H1 (cell line): ENCODE results near the gene NAV2. TPM values are rescaled to one million over a fixed set of nuclear protein-coding genes. Genes with fewer than 3 reads are reported as not detected.

Experiments used
- CTCF ChIA-PET: fragments of 300-600 bp; sonication (Branson Sonifier 250); formaldehyde crosslinking; loops from one replicate; lab custom pipeline; 2021; ENCODE audit not compliant: partially characterized antibody; lab: Charles Lee
- POLR2A ChIA-PET: fragments of 300-600 bp; sonication (Branson Sonifier 250); formaldehyde crosslinking; loops from one replicate; lab custom pipeline; 2021; ENCODE audit warnings: inconsistent platforms; ENCODE audit not compliant: partially characterized antibody; lab: Charles Lee
- DNase-seq, 2 experiments: peaks; one replicate each; pipeline versions ENCODE4 v3.0.0 to v3.0.0-alpha.2; 2010 to 2022; ENCODE audit warnings: low spot score in 2 of 2, low read depth in 1 of 2, mixed read lengths in 1 of 2
- FAIRE-seq: peaks from 2 replicates; lab custom pipeline; 2011; peaks lifted over from hg19 to GRCh38; lab: Jason Lieb, UNC
- H2AFZ ChIP-seq: 2 replicates; pipeline ENCODE4 v1.8.1; 2012; ENCODE audit warnings: low read length, inconsistent platforms
- H2AK5ac ChIP-seq: 2 replicates; pipeline ENCODE4 v1.6.1; 2013; ENCODE audit warnings: low read depth, low read length
- H2BK120ac ChIP-seq: replicated peaks from 2 replicates; pipeline ENCODE3; 2013; ENCODE audit warnings: low read depth, low read length, inconsistent platforms
- H2BK12ac ChIP-seq: 2 replicates; pipeline ENCODE4 v1.6.1; 2013; ENCODE audit warnings: low read depth, low read length
- H2BK15ac ChIP-seq: 2 replicates; pipeline ENCODE4 v1.6.1; 2013; ENCODE audit warnings: low read length
- H2BK20ac ChIP-seq: 2 replicates; pipeline ENCODE4 v1.6.1; 2013; ENCODE audit warnings: low read length
- H2BK5ac ChIP-seq: 2 replicates; pipeline ENCODE4 v1.6.1; 2013; ENCODE audit warnings: low read depth, low read length
- H3K14ac ChIP-seq: 2 replicates; pipeline ENCODE4 v1.6.1; 2013; ENCODE audit warnings: inconsistent platforms; ENCODE audit not compliant: insufficient read length
- H3K18ac ChIP-seq: 2 replicates; pipeline ENCODE4 v1.6.1; 2013; ENCODE audit warnings: low read length; ENCODE audit errors: extremely low read depth
- H3K23ac ChIP-seq: 2 replicates; pipeline ENCODE4 v1.6.1; 2013; ENCODE audit warnings: inconsistent platforms; ENCODE audit not compliant: insufficient read length
- H3K23me2 ChIP-seq: 2 replicates; pipeline ENCODE4 v1.6.1; 2013; ENCODE audit warnings: low read depth, low read length
- H3K27ac ChIP-seq: 2 replicates; pipeline ENCODE4 v1.6.1; 2011; ENCODE audit warnings: low read depth, low read length, inconsistent platforms
- H3K27me3 ChIP-seq, 4 experiments: replicated peaks in 1 of 4; 1 replicate in 1 of 4; 2 replicates in 3 of 4; pipeline versions ENCODE4 v1.6.1 to v1.8.1; 2011 to 2013; ENCODE audit warnings: low read length in 3 of 4, mild to moderate bottlenecking in 3 of 4, inconsistent platforms in 2 of 4, mixed read lengths in 2 of 4, moderate library complexity in 1 of 4; ENCODE audit not compliant: control insufficient read depth in 3 of 4, insufficient read depth in 3 of 4; ENCODE audit errors: extremely low read depth in 1 of 4
- H3K36me3 ChIP-seq, 4 experiments: 2 replicates each; pipeline versions ENCODE4 v1.6.1 to v1.8.1; 2011 to 2013; ENCODE audit warnings: mild to moderate bottlenecking in 4 of 4, low read length in 3 of 4, moderate library complexity in 2 of 4, control low read depth in 1 of 4, inconsistent platforms in 1 of 4; ENCODE audit not compliant: insufficient read depth in 4 of 4, control insufficient read depth in 2 of 4
- H3K4ac ChIP-seq: replicated peaks from 2 replicates; pipeline ENCODE3; 2013; ENCODE audit warnings: low read length, low read depth, mixed read lengths, inconsistent platforms; ENCODE audit not compliant: insufficient read length
- H3K4me1 ChIP-seq, 4 experiments: replicated peaks in 1 of 4; 1 replicate in 1 of 4; 2 replicates in 3 of 4; pipeline versions ENCODE4 v1.6.1 to v1.8.1; 2011 to 2013; ENCODE audit warnings: low read length in 3 of 4, inconsistent platforms in 2 of 4, mixed read lengths in 1 of 4; ENCODE audit not compliant: insufficient read depth in 4 of 4, control insufficient read depth in 3 of 4
- H3K4me2 ChIP-seq, 2 experiments: 2 replicates each; pipeline versions ENCODE4 v1.6.1 to v1.8.1; 2011 to 2013; ENCODE audit warnings: low read depth in 2 of 2, low read length in 2 of 2, control low read depth in 1 of 2, inconsistent platforms in 1 of 2, mild to moderate bottlenecking in 1 of 2; ENCODE audit not compliant: insufficient read depth in 1 of 2
- H3K4me3 ChIP-seq, 4 experiments: fragments of 200-600, 300-600 bp in 1 of 4; sonication (generic), shearing (Covaris generic), sonication (Bioruptor Twin) in 1 of 4; 2 replicates each; pipeline versions ENCODE4 v1.5.1 to v1.8.1; 2011 to 2016; ENCODE audit warnings: low read length in 4 of 4, low read depth in 3 of 4, control low read depth in 2 of 4, inconsistent platforms in 2 of 4, mild to moderate bottlenecking in 2 of 4, mixed read lengths in 1 of 4, moderate library complexity in 1 of 4; ENCODE audit not compliant: insufficient read depth in 2 of 4; ENCODE audit errors: extremely low read depth in 1 of 4
- H3K56ac ChIP-seq: replicated peaks from 2 replicates; pipeline ENCODE3; 2013; ENCODE audit warnings: low read depth, mild to moderate bottlenecking, mixed read lengths, low read length, inconsistent platforms; ENCODE audit not compliant: insufficient read length
- H3K79me1 ChIP-seq: 2 replicates; pipeline ENCODE4 v1.6.1; 2013; ENCODE audit warnings: low read depth, low read length, control low read depth
- H3K79me2 ChIP-seq, 2 experiments: 2 replicates each; pipeline versions ENCODE4 v1.6.1 to v1.8.1; 2012 to 2013; ENCODE audit warnings: low read length in 2 of 2, mild to moderate bottlenecking in 2 of 2, inconsistent platforms in 1 of 2; ENCODE audit not compliant: insufficient read depth in 2 of 2, control insufficient read depth in 1 of 2
- H3K9ac ChIP-seq, 4 experiments: replicated peaks in 1 of 4; 1 replicate in 1 of 4; 2 replicates in 3 of 4; pipeline versions ENCODE4 v1.6.1 to v1.8.1; 2011 to 2013; ENCODE audit warnings: low read depth in 3 of 4, low read length in 3 of 4, control low read depth in 2 of 4, mild to moderate bottlenecking in 2 of 4, moderate library complexity in 2 of 4, inconsistent platforms in 1 of 4; ENCODE audit errors: extremely low read depth in 1 of 4
- H3K9me3 ChIP-seq, 2 experiments: 2 replicates each; pipeline versions ENCODE4 v1.6.1 to v1.8.1; 2012 to 2013; ENCODE audit warnings: mild to moderate bottlenecking in 2 of 2, moderate library complexity in 2 of 2, control low read depth in 1 of 2, inconsistent platforms in 1 of 2, low read depth in 1 of 2, low read length in 1 of 2, mixed read lengths in 1 of 2; ENCODE audit not compliant: insufficient read depth in 2 of 2
- H4K20me1 ChIP-seq, 2 experiments: replicated peaks in 1 of 2; 2 replicates each; pipeline versions ENCODE3 to v1.8.1; 2011 to 2013; ENCODE audit warnings: inconsistent platforms in 2 of 2, low read length in 2 of 2, mild to moderate bottlenecking in 1 of 2; ENCODE audit not compliant: insufficient read depth in 2 of 2, control insufficient read depth in 1 of 2
- H4K5ac ChIP-seq: 2 replicates; pipeline ENCODE4 v1.6.1; 2013; ENCODE audit warnings: low read length, low read depth, mixed read lengths, inconsistent platforms; ENCODE audit not compliant: insufficient read length
- H4K8ac ChIP-seq: 2 replicates; pipeline ENCODE4 v1.8.0; 2013; ENCODE audit warnings: mild to moderate bottlenecking, moderate library complexity, low read length, inconsistent platforms; ENCODE audit not compliant: insufficient read depth; ENCODE audit errors: extremely low read depth
- H4K91ac ChIP-seq: replicated peaks from 2 replicates; pipeline ENCODE3; 2013; ENCODE audit warnings: low read length, mixed read lengths, inconsistent platforms; ENCODE audit not compliant: insufficient read length
- KDM1A ChIP-seq: fragments of 200-600, 300-600 bp; sonication (generic); IDR thresholded peaks from 2 replicates; pipeline ENCODE4 v1.7.1; 2016; ENCODE audit warnings: mild to moderate bottlenecking, low read length, borderline replicate concordance
- RFX5 ChIP-seq: IDR thresholded peaks from 2 replicates; pipeline ENCODE4 v1.6.1; 2011; ENCODE audit warnings: low read depth, low read length, improper control_type of control experiment, borderline replicate concordance
- WGBS, 2 experiments: shearing (Covaris generic) in 1 of 2; methylation state at CpG; one replicate each; pipeline versions ENCODE4 v1.1.6 to v1.1.7; 2013 to 2015; ENCODE audit warnings: low lambda C conversion rate in 2 of 2, mixed read lengths in 2 of 2, inconsistent platforms in 1 of 2, low coverage in 1 of 2, missing lambda C conversion rate in 1 of 2; ENCODE audit not compliant: insufficient replicate concordance in 2 of 2, insufficient coverage in 1 of 2, insufficient read length in 1 of 2; ENCODE audit errors: extremely low coverage in 1 of 2, missing lambda C conversion rate in 1 of 2; 5-methylcytosine and 5-hydroxymethylcytosine counted together
- polyA plus RNA-seq, 7 experiments: library from polyadenylated mRNA; depleted of rRNA in 3 of 7; stranded (reverse) in 5 of 7; unstranded in 2 of 7; fragments of >200 nt in 5 of 7; fragments of 200-250 nt in 2 of 7; gene quantifications; 1 replicate in 5 of 7; 2 replicates in 1 of 7; 4 replicates in 1 of 7; pipeline versions ENCODE4 v1.2.1 to v1.2.3, GENCODE V29; 2011 to 2013; ENCODE audit warnings: missing spikeins in 2 of 7, mixed read lengths in 2 of 7
- total RNA-seq: library from RNA; stranded (reverse); fragmentation: NEBNext Ultra II Directional; extraction: Animal tissue kit (Norgen Biotek cat#: 25700); gene quantifications from 2 replicates; pipeline ENCODE4 v1.2.1, GENCODE V29; 2021

The NAV2 gene
- total and polyA plus RNA-seq, 2 of the 8 experiments (the other 6 are each of a cell fraction or from before 2014, with no cell fraction given), result 35.6 to 73.6 TPM

DNA sequence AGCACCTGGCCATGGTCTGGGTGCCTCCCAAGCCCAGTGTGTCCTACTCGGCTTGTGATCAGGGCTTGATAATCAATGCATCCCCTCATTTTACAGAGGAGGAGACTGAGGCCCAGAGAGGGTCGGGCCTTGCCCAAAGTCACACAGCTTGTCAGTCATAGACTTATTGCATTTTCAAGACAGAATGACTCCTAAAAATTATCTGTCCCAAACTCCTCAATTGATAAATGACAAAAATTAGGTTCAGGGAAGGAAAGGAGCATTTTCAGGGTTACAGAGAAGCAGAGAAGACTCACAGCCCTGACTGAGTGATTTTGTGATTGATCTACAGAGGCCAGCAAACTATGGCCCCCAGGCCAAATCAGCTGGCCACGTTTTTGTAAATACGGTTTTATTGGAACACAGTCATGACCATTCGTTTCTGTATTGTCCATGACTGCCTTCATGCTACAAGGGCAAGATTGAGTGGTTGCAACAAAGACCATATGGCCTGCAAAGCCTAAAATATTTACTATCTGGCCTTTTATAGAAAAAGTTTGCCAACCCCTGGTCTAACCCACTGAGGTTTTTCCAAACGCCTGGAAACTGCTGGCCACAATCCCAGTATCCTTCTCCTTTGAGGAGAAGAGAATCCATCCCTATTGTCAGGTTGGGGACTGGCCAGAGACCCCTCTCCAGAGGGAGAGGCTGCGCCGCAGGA lies 35.1 kb upstream of the NAV2 start:
- TF ChIP-seq KDM1A (0 out of 2 replicates have a peak, but pooled peaks have one; percentile 30), RFX5 (no peak)
- H3K79me2 ChIP-seq, result no peaks in the 10 kb centered on the region
- no peak overlapping the region for H4K5ac ChIP-seq
- ChIA-PET CTCF (interaction anchor here (0.8 to 2.4 kb wide), 6 partner anchors 12 to 123 kb away, joined by 3 to 6 read pairs (median 4); no protein-coding TSS in a partner anchor), POLR2A (interaction anchor here (2.2 kb wide), 1 partner anchor 13 kb away, joined by 6 read pairs; no protein-coding TSS in a partner anchor)
- WGBS, 2 experiments, result 87% methylated on average over 8 of the region's 8 CpGs; no CpG with 5 or more reads in 1 of the 2 experiments
- H3K18ac ChIP-seq, result no peak overlapping the region
- FAIRE-seq (no peak), DNase-seq (no peak)
- peaks cover 3 to 23% (median 17%) of the 10 kb centered on the region in 4 experiments; a peak in 5 of 7 replicates for H3K4me1 ChIP-seq
- no peak overlapping the region for H2BK5ac ChIP-seq
- no peak overlapping the region for H4K91ac ChIP-seq
- no peak overlapping the region for H2BK20ac ChIP-seq
- no peak overlapping the region for H4K8ac ChIP-seq
- H3K9me3 ChIP-seq, result no peaks in the 10 kb centered on the region
- no peak overlapping the region for H3K23ac ChIP-seq
- no peak overlapping the region for H2AK5ac ChIP-seq
- no peak overlapping the region for H3K14ac ChIP-seq
- no peak overlapping the region for H3K9ac ChIP-seq
- H2AFZ ChIP-seq, result no peak overlapping the region
- no peaks in the 10 kb centered on the region for H3K79me1 ChIP-seq
- no peak overlapping the region for H3K4me3 ChIP-seq
- H3K27ac ChIP-seq, result no peak overlapping the region
- no peak overlapping the region for H2BK120ac ChIP-seq
- H3K56ac ChIP-seq, result no peak overlapping the region
- no peaks in the 10 kb centered on the region for H3K23me2 ChIP-seq
- H4K20me1 ChIP-seq, result no peaks in the 10 kb centered on the region
- peaks cover 0 to 2% (median 0%) of the 10 kb centered on the region in 4 experiments; a peak in 2 of 7 replicates for H3K27me3 ChIP-seq
- H2BK15ac ChIP-seq, result 0 out of 2 replicates have a peak overlapping the region, but pooled peaks have one; percentile 21
- H3K4me2 ChIP-seq, result no peak overlapping the region
- H3K4ac ChIP-seq, result no peak overlapping the region
- H3K36me3 ChIP-seq, result no peaks in the 10 kb centered on the region
- H2BK12ac ChIP-seq, result peak overlapping the region; percentile 70
